Measurements from ENCODE around the gene MICAL3.

Gene MICAL3

GRCh38 chr22:17875156-17875555 lies 149.2 kb downstream of the MICAL3 start:
- no peak for TF ChIP-seq CTCF (IDR thresholded peaks at IDR 0.05; ENCODE audit: extremely low read depth, insufficient read depth, missing control alignments)
- DNase-seq (ENCODE audit: low spot score): no peak
- in situ Hi-C loops (cut with MboI; ENCODE audit: low pct_unique_long_range_greater_than_20kb, low sequenced_read_pairs, unreplicated experiment): no loop called here

- no peak for TF ChIP-seq CTCF (IDR thresholded peaks at IDR 0.05; ENCODE audit: extremely low read depth, insufficient read depth, missing control alignments)
- DNase-seq (ENCODE audit: low spot score): no peak
- in situ Hi-C loops (cut with MboI; ENCODE audit: low pct_unique_long_range_greater_than_20kb, low sequenced_read_pairs, unreplicated experiment): no loop called here
Observed at GRCh38 chr22:17874231-17874905, 150.0 kb downstream of the MICAL3 start.

GRCh38 chr22:17873804-17874203 lies 150.6 kb downstream of the MICAL3 start:
- TF ChIP-seq CTCF (IDR thresholded peaks at IDR 0.05; ENCODE audit: extremely low read depth, insufficient read depth, missing control alignments): no peak
- DNase-seq (ENCODE audit: low spot score): no peak
- in situ Hi-C loops (cut with MboI; ENCODE audit: low pct_unique_long_range_greater_than_20kb, low sequenced_read_pairs, unreplicated experiment): no loop called here

GRCh38 chr22:17873116-17873515 lies 151.2 kb downstream of the MICAL3 start:
- in situ Hi-C loops (cut with MboI; ENCODE audit: low pct_unique_long_range_greater_than_20kb, low sequenced_read_pairs, unreplicated experiment): no loop called here
- TF ChIP-seq CTCF (IDR thresholded peaks at IDR 0.05; ENCODE audit: extremely low read depth, insufficient read depth, missing control alignments): no peak
- no peak for DNase-seq (ENCODE audit: low spot score)

GRCh38 chr22:17872471-17872870 lies 151.9 kb downstream of the MICAL3 start:
- no peak for DNase-seq (ENCODE audit: low spot score)
- in situ Hi-C loops (cut with MboI; ENCODE audit: low pct_unique_long_range_greater_than_20kb, low sequenced_read_pairs, unreplicated experiment): no loop called here
- TF ChIP-seq CTCF (IDR thresholded peaks at IDR 0.05; ENCODE audit: extremely low read depth, insufficient read depth, missing control alignments): no peak

GRCh38 chr22:17871726-17872458 lies 152.5 kb downstream of the MICAL3 start:
- no peak for DNase-seq (ENCODE audit: low spot score)
- TF ChIP-seq CTCF (IDR thresholded peaks at IDR 0.05; ENCODE audit: extremely low read depth, insufficient read depth, missing control alignments): no peak
- in situ Hi-C loops (cut with MboI; ENCODE audit: low pct_unique_long_range_greater_than_20kb, low sequenced_read_pairs, unreplicated experiment): no loop called here

Data from GM13977 (cell line).